22Rv1 (cell line): Measurements from ENCODE around the gene EFCC1.

Experiments
- H3K27ac ChIP-seq: fragments of 450-650 bp; 2 replicates; pipeline ENCODE4 v1.5.1; 2017
- ZFX ChIP-seq: fragments of 450-650 bp; IDR thresholded peaks from 2 replicates; pipeline ENCODE4 v1.6.1; 2017; ENCODE audit warnings: antibody characterized with exemption, borderline replicate concordance
- TF ChIP-seq, protein P1 (sequence below): fragments of 450-650 bp; IDR thresholded peaks from 2 replicates; pipeline ENCODE4 v1.5.1; 2017; ENCODE audit warnings: mild to moderate bottlenecking

Gene EFCC1, protein sequence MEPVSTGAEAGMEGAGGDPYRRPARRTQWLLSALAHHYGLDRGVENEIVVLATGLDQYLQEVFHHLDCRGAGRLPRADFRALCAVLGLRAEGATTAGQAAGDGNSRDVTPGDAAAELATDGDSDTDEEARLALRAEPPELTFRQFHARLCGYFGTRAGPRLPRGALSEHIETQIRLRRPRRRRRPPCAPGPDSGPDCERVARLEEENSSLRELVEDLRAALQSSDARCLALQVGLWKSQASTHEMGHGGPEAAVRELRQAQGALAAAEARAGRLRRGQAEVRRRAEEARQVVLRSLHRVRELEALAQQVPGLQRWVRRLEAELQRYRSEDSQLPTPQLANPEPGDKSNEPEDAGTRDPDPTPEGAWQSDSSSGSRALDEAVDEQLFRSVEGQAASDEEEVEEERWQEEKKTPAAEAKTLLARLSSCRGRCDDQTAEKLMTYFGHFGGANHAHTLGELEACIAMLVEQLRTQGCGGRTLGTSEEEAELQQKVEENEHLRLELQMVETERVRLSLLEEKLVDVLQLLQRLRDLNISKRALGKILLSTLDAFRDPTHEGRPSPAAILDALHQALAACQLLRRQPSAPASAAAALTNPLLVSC

DNA sequence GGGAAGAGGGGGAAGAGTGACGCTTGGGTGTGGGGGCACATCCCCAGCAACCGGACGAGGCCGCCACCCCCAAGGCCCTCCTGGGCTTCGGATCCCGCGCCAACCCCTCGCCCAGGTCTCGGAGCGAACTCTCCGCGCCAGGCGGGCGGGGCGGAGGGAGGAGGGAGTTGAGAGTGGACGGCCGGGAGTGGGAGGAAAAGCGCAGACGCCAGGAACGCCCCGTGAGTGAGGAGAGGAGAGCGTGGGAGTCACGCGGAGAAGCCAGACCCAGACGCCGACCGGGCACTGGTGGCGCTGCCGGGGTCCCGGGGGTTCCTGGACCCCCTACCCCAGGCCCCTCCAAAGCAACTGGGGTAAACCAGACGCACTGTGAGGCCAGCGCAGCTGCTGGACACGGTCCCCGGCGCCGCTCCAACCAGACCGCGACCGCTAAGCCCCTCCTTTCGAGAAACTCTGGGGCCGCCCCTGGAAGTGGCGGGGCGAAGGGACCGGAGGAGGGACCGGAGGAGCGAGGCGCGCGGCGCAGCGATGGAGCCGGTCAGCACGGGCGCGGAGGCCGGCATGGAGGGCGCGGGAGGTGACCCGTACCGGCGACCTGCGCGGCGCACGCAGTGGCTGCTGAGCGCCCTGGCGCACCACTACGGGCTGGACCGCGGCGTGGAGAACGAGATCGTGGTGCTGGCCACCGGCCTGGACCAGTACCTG, at the start of gene EFCC1:
TSS of gene EFCC1 (plus strand) at position 204 of the 705 bp plus-strand sequence. CDS start at position 529, 325 bp downstream.
- TF ChIP-seq ZFX = no peak
- TF ChIP-seq, protein P1, sequence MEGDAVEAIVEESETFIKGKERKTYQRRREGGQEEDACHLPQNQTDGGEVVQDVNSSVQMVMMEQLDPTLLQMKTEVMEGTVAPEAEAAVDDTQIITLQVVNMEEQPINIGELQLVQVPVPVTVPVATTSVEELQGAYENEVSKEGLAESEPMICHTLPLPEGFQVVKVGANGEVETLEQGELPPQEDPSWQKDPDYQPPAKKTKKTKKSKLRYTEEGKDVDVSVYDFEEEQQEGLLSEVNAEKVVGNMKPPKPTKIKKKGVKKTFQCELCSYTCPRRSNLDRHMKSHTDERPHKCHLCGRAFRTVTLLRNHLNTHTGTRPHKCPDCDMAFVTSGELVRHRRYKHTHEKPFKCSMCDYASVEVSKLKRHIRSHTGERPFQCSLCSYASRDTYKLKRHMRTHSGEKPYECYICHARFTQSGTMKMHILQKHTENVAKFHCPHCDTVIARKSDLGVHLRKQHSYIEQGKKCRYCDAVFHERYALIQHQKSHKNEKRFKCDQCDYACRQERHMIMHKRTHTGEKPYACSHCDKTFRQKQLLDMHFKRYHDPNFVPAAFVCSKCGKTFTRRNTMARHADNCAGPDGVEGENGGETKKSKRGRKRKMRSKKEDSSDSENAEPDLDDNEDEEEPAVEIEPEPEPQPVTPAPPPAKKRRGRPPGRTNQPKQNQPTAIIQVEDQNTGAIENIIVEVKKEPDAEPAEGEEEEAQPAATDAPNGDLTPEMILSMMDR = no peak
- no peak within 1 kb of the TSS for H3K27ac ChIP-seq

- TF ChIP-seq, protein P1 = no peak
- TF ChIP-seq ZFX = no peak
- no peak overlapping the region for H3K27ac ChIP-seq
These were observed 44.7 kb upstream of the EFCC1 start for GRCh38 chr3:128956440-128956839.

DNA sequence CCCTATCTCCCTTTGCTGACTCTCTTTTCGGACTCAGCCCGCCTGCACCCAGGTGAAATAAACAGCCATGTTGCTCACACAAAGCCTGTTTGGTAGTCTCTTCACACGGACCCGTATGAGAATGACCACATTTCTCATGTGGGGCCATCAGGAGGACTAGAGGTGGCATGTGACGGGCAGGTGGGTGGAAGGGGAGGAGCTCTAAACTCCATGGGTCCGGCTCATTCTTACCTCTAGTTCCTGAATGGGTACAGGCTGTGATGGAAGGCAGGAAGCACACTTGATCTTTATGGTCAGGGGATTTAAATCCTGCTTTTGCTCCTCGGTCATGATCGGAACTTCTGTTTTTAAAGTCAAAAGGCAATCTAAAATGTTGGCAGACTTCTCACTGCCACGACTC, 35.8 kb upstream of the EFCC1 start:
- H3K27ac ChIP-seq = no peak overlapping the region
- no peak for TF ChIP-seq ZFX
- TF ChIP-seq, protein P1 = no peak

DNA sequence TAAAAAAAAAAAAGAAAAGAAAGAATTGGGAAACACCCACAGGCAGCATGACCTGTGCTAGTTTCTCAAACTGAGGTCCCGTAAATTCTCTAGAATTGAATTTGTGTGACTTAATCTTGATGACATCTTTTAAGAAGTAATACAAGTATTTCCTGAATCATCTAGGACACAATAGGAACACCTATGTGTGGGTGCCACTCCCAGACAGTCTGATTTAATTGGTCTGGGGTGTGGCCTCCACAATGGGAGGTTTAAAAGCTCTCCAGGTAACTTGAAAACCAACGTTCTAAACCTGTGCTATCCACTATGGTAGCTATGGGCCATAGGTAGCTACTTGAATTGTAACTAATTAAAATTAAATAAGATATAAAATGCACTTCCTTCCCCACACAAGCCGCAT, 35.3 kb upstream of the EFCC1 start:
- H3K27ac ChIP-seq = no peak overlapping the region
- TF ChIP-seq, protein P1 = no peak
- no peak for TF ChIP-seq ZFX

DNA sequence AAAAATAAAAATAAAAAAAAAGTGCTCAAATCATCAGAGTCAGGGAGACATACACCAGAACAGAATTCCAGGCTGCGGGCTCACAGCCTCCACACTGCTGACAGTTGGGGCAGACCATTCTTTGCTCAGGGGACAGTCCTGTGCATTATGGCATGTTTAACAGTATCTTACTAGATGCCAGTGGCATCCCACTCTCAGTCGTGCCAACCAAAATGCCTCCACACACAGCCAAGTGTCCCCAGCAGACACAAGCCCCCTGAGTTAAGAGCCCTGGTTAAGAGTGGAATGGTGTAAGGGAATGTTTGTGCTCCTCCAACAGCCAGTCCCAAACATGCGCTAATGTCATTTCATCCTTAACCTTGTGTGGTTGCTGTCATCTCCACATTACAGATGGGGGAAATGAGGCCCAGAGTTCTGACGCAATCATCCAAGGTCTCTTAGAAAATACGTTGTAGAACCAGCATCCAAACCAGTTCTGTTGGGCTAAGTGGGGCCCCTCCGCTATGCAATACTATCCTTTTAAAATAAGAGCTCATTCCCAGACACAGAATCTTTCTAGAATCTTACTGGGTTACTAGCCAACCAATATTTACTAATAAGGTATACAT, 33.3 kb upstream of the EFCC1 start:
- TF ChIP-seq, protein P1 = no peak
- TF ChIP-seq ZFX = no peak
- H3K27ac ChIP-seq = no peak overlapping the region

DNA sequence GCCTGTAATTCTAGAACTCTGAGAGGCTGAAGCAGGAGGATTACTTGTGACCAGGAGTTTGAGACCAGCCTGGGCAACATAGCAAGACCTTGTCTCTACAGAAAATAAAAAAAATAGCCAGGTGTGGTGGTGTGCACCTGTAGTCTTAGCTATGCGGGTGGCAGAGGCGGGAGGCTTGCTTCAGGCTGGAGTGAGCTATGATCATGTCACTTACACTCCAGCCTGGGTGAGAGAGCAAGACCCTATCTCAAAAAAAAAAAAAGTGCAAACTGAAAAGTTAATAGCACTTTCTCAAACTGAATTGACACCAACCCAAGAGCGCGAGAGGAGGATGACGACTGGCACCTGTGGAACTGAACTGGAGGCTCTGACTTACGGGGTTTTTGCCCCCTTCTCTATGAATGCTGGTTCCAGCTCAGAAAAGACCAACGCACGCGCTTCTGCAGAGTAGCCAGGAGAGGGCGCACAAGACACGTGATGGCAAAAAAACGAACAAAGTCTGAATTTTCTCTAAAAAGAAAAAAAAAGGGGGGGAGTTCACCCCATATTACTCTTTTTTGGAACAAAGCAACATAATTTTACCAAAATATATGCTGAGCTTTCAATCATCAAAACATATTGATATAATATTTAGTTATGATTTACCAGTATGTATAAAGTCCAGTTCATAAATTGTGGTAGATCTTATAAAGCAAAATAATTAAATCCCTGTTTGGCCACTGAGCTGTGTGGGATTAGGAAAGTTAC, 30.9 kb upstream of the EFCC1 start:
- TF ChIP-seq, protein P1 = peak; percentile 95
- TF ChIP-seq ZFX = no peak
- no peak overlapping the region for H3K27ac ChIP-seq
